Prostate gland (tissue), 2 donors: ENCODE results near the gene GFM2. TPM values are rescaled to one million over a fixed set of nuclear protein-coding genes. Genes with fewer than 3 reads are reported as not detected.

Experiments
- DNase-seq: peaks from one replicate; pipeline ENCODE4 v3.0.0-alpha.2; 2019; ENCODE audit warnings: low spot score
- H3K27ac ChIP-seq, 2 donors: fragments of 200-600 bp; sonication (generic); 2 replicates each; pipeline ENCODE4 v1.5.1; 2017 to 2019
- H3K27me3 ChIP-seq: fragments of 200-600 bp; sonication (generic); replicated peaks from 2 replicates; pipeline ENCODE4 v1.5.1; 2019; ENCODE audit not compliant: insufficient read depth
- H3K36me3 ChIP-seq, 2 donors: fragments of 200-600 bp; sonication (generic); 1 replicate in 1 of 2; 2 replicates in 1 of 2; pipeline versions ENCODE4 v1.5.1 to v1.8.1; 2017 to 2019
- H3K4me1 ChIP-seq: fragments of 200-600 bp; sonication (generic); replicated peaks from 2 replicates; pipeline ENCODE4 v1.5.1; 2019
- H3K4me3 ChIP-seq, 2 donors: fragments of 200-600 bp; sonication (generic); 2 replicates each; pipeline ENCODE4 v1.5.1; 2017 to 2019
- H3K9me3 ChIP-seq: fragments of 200-600 bp; sonication (generic); 2 replicates; pipeline ENCODE4 v1.5.1; 2017
- CTCF ChIP-seq, 4 experiments: fragments of 200-600 bp in 2 of 4; fragments of 450-650 bp in 2 of 4; sonication (generic) in 2 of 4; IDR thresholded peaks; 1 replicate in 3 of 4; 2 replicates in 1 of 4; pipeline ENCODE4 v1.5.1; 2016 to 2019; ENCODE audit warnings: antibody characterized with exemption in 4 of 4, mild to moderate bottlenecking in 2 of 4, moderate library complexity in 2 of 4
- POLR2A ChIP-seq: fragments of 450-650 bp; IDR thresholded peaks from one replicate; pipeline ENCODE4 v1.6.1; 2016; ENCODE audit warnings: antibody characterized with exemption, mild to moderate bottlenecking
- POLR2AphosphoS5 ChIP-seq: sonication (generic); formaldehyde crosslinking; IDR thresholded peaks from one replicate; pipeline ENCODE4 v1.6.1; 2017; ENCODE audit warnings: antibody characterized with exemption
- WGBS: methylation state at CpG from one replicate; pipeline ENCODE4 v1.1.5; 2018; 5-methylcytosine and 5-hydroxymethylcytosine counted together
- intact Hi-C: fragments of 100-400 bp; cut with DNase I; formaldehyde crosslinking; loops from one replicate; pipeline ENCODE4 v1.14.2; 2022
- small RNA-seq, 2 donors: library from RNA; depleted of rRNA; stranded (forward); fragments of <200 nt; gene quantifications; one replicate each; pipeline ENCODE3, GENCODE V24; 2016
- total RNA-seq, 2 donors: library from RNA; depleted of rRNA; stranded (reverse); fragments of >200 nt; gene quantifications; one replicate each; pipeline ENCODE4 v1.1.0, GENCODE V29; 2016

Gene GFM2
- total RNA-seq, 2 donors from 2014 or later, result 21.9 to 34.7 TPM

GRCh38 chr5:74673011-74673790 is 93.7 kb downstream of the GFM2 start:
- Histone ChIP-seq H3K4me1 (no peaks in the 10 kb centered on the region), H3K27ac (no peak overlapping the region), H3K4me3 (no peak overlapping the region), H3K9me3 (no peaks in the 10 kb centered on the region), H3K36me3 (no peaks in the 10 kb centered on the region), H3K27me3 (no peaks in the 10 kb centered on the region)
- intact Hi-C loops, result loop anchor here (5.0 to 10.0 kb wide), 3 partner anchors 94 to 1582 kb away; partner anchors contain the start of genes GFM2 and NSA2
- no peak for DNase-seq
- TF ChIP-seq POLR2A (no peak), CTCF (IDR thresholded peaks at IDR 0.05) (peak; percentile 24 to 64 (median 53)), POLR2AphosphoS5 (peak; percentile 10)
- 46% methylated on average over 6 of the region's 6 CpGs for WGBS

DNA sequence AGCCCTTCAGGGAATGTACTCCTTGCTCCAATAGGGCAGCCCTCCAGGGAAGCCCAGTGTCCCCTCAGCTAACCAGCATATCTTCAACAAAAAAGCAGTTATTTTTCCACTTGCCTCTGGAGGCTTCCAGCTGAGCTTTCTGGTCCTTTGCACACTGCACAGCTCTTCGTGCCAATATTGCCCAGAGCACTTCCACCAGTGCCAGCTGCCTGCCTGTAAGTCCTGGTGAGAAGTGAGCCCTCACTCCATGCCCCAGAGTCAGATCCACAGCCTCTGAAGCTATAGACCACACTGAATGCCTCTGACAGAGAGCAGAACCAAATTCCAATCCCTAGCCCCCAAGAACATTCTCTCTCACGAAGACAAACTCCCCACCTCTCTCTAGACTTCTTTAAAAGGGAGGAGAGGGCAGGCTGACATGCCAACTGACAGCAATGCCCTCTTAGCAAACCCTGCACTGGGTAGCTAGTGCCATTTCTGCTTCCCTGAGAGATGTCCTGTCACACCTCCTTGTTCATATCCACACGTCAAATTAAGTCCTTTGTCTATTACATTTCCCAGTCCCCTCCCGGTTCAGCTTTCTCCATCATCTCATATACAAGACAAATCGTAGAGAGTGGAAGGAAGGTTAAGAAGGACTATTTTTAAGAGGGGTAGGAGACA is 94.6 kb downstream of the GFM2 start:
- H3K9me3 ChIP-seq, result no peaks in the 10 kb centered on the region
- TF ChIP-seq CTCF (IDR thresholded peaks at IDR 0.05) (no peak), POLR2A (no peak), POLR2AphosphoS5 (no peak)
- no peaks in the 10 kb centered on the region for H3K4me1 ChIP-seq
- H3K4me3 ChIP-seq, result no peak overlapping the region
- H3K36me3 ChIP-seq, result no peaks in the 10 kb centered on the region
- no peak for DNase-seq
- no peaks in the 10 kb centered on the region for H3K27me3 ChIP-seq
- no peak overlapping the region for H3K27ac ChIP-seq
- intact Hi-C loops, result loop anchor here (5.0 to 10.0 kb wide), 3 partner anchors 95 to 1582 kb away; partner anchors contain the start of genes GFM2 and NSA2
- 58% methylated on average over 5 of the region's 5 CpGs for WGBS

Small RNA genes lying within 50 kb of the gene (small RNA-seq; reads per million reads assigned to genes)
- 0 reads per million in 2 donors for gene RNU6-658P

Other genes with a start within 250 kb of the GFM2 start
- 100 to 1,000 TPM in 1 of 2 donors, 10 to 100 TPM in 1; 78.1 to 103 TPM for gene ENC1, start 126.4 kb downstream of the GFM2 start, total RNA-seq
- gene HEXB, start 81.9 kb downstream of the GFM2 start, total RNA-seq, result 100 to 1,000 TPM; 149 to 178 TPM
- gene NSA2, start 132 bp upstream of the GFM2 start, total RNA-seq, result 100 to 1,000 TPM in 1 of 2 donors, 10 to 100 TPM in 1; 59.2 to 130 TPM
- 10 to 100 TPM; 16.6 to 57.9 TPM for gene FAM169A, start 99.3 kb upstream of the GFM2 start, total RNA-seq